HCT116 (cell line): ENCODE data around the gene C10orf88. TPM values are rescaled to one million over a fixed set of nuclear protein-coding genes. Genes with fewer than 3 reads are reported as not detected.

Experiments used
- ATAC-seq: fragments of 200-7000 bp; cut with Tn5 transposase; 2 replicates; pipeline ENCODE4 v1.9.1; 2020; ENCODE audit warnings: mild to moderate bottlenecking, moderate library complexity
- BruUV-seq: library from RNA; stranded (reverse); fragments of 400-500 nt; replicated peaks from 2 replicates; lab custom pipeline; 2021; lab: Mats Ljungman, UMichigan
- CTCF ChIA-PET: fragments of 300-600 bp; sonication (Branson Sonifier 250); formaldehyde crosslinking; loops from one replicate; lab custom pipeline; 2021; ENCODE audit warnings: antibody characterized with exemption; lab: Charles Lee
- POLR2A ChIA-PET: fragments of 300-600, 350-600 bp; sonication (Branson Sonifier 250); formaldehyde crosslinking; loops from one replicate; lab custom pipeline; 2021; ENCODE audit warnings: antibody characterized with exemption; lab: Charles Lee
- RAD21 ChIA-PET, 2 experiments: fragments of 300-600 bp; sonication (Branson Sonifier 250); formaldehyde crosslinking; loops; one replicate each; lab custom pipeline; 2023; ENCODE audit warnings: low total read pairs in 2 of 2; ENCODE audit not compliant: uncharacterized antibody in 2 of 2, unreplicated experiment in 2 of 2, low non-redundant PET in 1 of 2; lab: Charles Lee
- DNase-seq: peaks from one replicate; pipeline ENCODE4 v3.0.0-alpha.2; 2010; ENCODE audit warnings: low read depth, low spot score
- H2AFZ ChIP-seq: fragments of 200-600 bp; shearing (Covaris generic), sonication (generic); 2 replicates; pipeline ENCODE4 v1.6.1; 2017; ENCODE audit warnings: low read depth, mixed run types, mixed read lengths, antibody characterized with exemption, low read length; ENCODE audit not compliant: poor library complexity, severe bottlenecking
- H3K27ac ChIP-seq: 2 replicates; pipeline ENCODE4 v1.5.1; 2012; ENCODE audit warnings: low read depth, low read length
- H3K27me3 ChIP-seq: fragments of 200-600 bp; sonication (generic); 2 replicates; pipeline ENCODE4 v1.6.1; 2016; ENCODE audit warnings: mixed run types, low read length, mixed read lengths; ENCODE audit not compliant: insufficient read depth
- H3K36me3 ChIP-seq, 2 experiments: fragments of 200-500 bp in 1 of 2; fragments of 200-600 bp in 1 of 2; sonication (Bioruptor generic) in 1 of 2; sonication (generic) in 1 of 2; 2 replicates each; pipeline versions ENCODE4 v1.5.1 to v1.6.1; 2014 to 2016; ENCODE audit warnings: low read length in 2 of 2, inconsistent platforms in 1 of 2, mixed read lengths in 1 of 2, mixed run types in 1 of 2; ENCODE audit not compliant: insufficient read depth in 2 of 2, control insufficient read depth in 1 of 2
- H3K4me1 ChIP-seq, 2 experiments: fragments of 200-600 bp in 1 of 2; sonication (generic) in 1 of 2; 2 replicates each; pipeline versions ENCODE4 v1.5.1 to v1.6.1; 2012 to 2017; ENCODE audit warnings: low read length in 2 of 2, inconsistent platforms in 1 of 2, mild to moderate bottlenecking in 1 of 2, mixed read lengths in 1 of 2, mixed run types in 1 of 2, moderate library complexity in 1 of 2; ENCODE audit not compliant: insufficient read depth in 2 of 2, control insufficient read depth in 1 of 2
- H3K4me2 ChIP-seq: fragments of 200-600 bp; sonication (generic); 2 replicates; pipeline ENCODE4 v1.6.1; 2017; ENCODE audit warnings: mixed run types, low read length, mixed read lengths
- H3K4me3 ChIP-seq, 2 experiments: fragments of 200-600 bp in 1 of 2; sonication (generic) in 1 of 2; replicated peaks in 1 of 2; 2 replicates each; pipeline ENCODE4 v1.5.1; 2011 to 2016; ENCODE audit warnings: low read length in 2 of 2, control low read depth in 1 of 2, low read depth in 1 of 2, mild to moderate bottlenecking in 1 of 2, mixed read lengths in 1 of 2, mixed run types in 1 of 2
- H3K79me2 ChIP-seq: fragments of 200-600 bp; sonication (generic); 2 replicates; pipeline ENCODE4 v1.6.1; 2017; ENCODE audit warnings: mild to moderate bottlenecking, mixed run types, low read length, moderate library complexity, mixed read lengths; ENCODE audit not compliant: insufficient read depth
- H3K9ac ChIP-seq: fragments of 200-600 bp; sonication (generic); 2 replicates; pipeline ENCODE4 v1.6.1; 2016; ENCODE audit warnings: low read length, mixed read lengths
- H3K9me2 ChIP-seq: fragments of 200-600 bp; sonication (generic), shearing (Covaris generic); 2 replicates; pipeline ENCODE4 v1.6.1; 2017; ENCODE audit warnings: mixed run types, mild to moderate bottlenecking, moderate library complexity; ENCODE audit not compliant: insufficient read depth
- H3K9me3 ChIP-seq, 2 experiments: fragments of 200-500 bp in 1 of 2; fragments of 200-600 bp in 1 of 2; sonication (Bioruptor generic) in 1 of 2; sonication (generic) in 1 of 2; 2 replicates each; pipeline ENCODE4 v1.6.1; 2014 to 2017; ENCODE audit warnings: low read length in 2 of 2, mixed read lengths in 2 of 2, inconsistent platforms in 1 of 2, low read depth in 1 of 2, mild to moderate bottlenecking in 1 of 2, mixed run types in 1 of 2, moderate library complexity in 1 of 2; ENCODE audit not compliant: control insufficient read depth in 1 of 2, insufficient read depth in 1 of 2
- H4K20me1 ChIP-seq: fragments of 200-600 bp; sonication (generic), shearing (Covaris generic); 2 replicates; pipeline ENCODE4 v1.6.1; 2017; ENCODE audit warnings: mixed run types, mild to moderate bottlenecking, moderate library complexity; ENCODE audit not compliant: insufficient read depth
- ELF1 ChIP-seq: IDR thresholded peaks from 2 replicates; pipeline ENCODE4 v1.6.1; 2012; ENCODE audit warnings: low read depth, borderline replicate concordance
- ZFX ChIP-seq: fragments of 450-650 bp; IDR thresholded peaks from 2 replicates; pipeline ENCODE4 v1.6.1; 2017
- intact Hi-C: fragments of 100-400 bp; cut with micrococcal nuclease; formaldehyde crosslinking; loops from 2 replicates; pipeline ENCODE4 v1.10.0; 2022
- total RNA-seq: library from RNA; stranded (reverse); gene quantifications from one replicate; pipeline ENCODE4 v1.2.1, GENCODE V29; 2021; ENCODE audit not compliant: unreplicated experiment
- TF ChIP-seq, protein P1 (sequence below): IDR thresholded peaks from 2 replicates; pipeline ENCODE4 v1.6.1; 2012; ENCODE audit warnings: low read depth
- TF ChIP-seq, protein P2 (sequence below): IDR thresholded peaks from 2 replicates; pipeline ENCODE4 v1.6.1; 2012
- TF ChIP-seq, protein P3 (sequence below): IDR thresholded peaks from 2 replicates; pipeline ENCODE4 v1.6.1; 2011; ENCODE audit warnings: mild to moderate bottlenecking, low read length, moderate library complexity; ENCODE audit not compliant: insufficient replicate concordance; ENCODE audit errors: extremely low read depth

C10orf88 gene
- total RNA-seq, 1 experiment from 2014 or later: 16.2 TPM

DNA sequence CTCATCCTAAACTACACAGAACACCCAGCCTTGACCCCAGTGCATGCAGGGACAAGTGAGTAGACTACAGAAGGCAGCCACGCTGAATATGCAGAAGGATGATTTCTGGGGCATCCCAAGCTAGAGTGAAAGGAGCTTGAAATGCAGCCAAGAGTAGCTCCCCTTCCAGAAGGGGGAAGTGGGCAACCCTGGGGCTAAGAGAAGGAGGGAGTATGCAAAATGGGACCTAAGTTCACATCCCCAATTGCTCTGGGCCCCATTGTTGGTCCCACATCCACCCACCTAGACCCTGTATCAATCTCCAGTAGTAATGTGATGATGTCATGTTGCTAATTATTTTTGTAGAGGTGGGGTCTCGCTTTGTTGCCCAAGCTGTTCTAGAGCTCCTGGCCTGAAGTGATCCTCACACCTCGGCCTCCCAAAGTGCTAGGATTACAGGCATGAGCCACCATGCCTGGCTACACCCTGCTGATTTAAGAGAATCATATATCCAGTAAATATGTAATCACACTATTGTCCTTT, 20.6 kb upstream of the C10orf88 start (continued):
- TF ChIP-seq, protein P1, sequence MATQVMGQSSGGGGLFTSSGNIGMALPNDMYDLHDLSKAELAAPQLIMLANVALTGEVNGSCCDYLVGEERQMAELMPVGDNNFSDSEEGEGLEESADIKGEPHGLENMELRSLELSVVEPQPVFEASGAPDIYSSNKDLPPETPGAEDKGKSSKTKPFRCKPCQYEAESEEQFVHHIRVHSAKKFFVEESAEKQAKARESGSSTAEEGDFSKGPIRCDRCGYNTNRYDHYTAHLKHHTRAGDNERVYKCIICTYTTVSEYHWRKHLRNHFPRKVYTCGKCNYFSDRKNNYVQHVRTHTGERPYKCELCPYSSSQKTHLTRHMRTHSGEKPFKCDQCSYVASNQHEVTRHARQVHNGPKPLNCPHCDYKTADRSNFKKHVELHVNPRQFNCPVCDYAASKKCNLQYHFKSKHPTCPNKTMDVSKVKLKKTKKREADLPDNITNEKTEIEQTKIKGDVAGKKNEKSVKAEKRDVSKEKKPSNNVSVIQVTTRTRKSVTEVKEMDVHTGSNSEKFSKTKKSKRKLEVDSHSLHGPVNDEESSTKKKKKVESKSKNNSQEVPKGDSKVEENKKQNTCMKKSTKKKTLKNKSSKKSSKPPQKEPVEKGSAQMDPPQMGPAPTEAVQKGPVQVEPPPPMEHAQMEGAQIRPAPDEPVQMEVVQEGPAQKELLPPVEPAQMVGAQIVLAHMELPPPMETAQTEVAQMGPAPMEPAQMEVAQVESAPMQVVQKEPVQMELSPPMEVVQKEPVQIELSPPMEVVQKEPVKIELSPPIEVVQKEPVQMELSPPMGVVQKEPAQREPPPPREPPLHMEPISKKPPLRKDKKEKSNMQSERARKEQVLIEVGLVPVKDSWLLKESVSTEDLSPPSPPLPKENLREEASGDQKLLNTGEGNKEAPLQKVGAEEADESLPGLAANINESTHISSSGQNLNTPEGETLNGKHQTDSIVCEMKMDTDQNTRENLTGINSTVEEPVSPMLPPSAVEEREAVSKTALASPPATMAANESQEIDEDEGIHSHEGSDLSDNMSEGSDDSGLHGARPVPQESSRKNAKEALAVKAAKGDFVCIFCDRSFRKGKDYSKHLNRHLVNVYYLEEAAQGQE: no peak
- TF ChIP-seq ZFX: no peak

DNA sequence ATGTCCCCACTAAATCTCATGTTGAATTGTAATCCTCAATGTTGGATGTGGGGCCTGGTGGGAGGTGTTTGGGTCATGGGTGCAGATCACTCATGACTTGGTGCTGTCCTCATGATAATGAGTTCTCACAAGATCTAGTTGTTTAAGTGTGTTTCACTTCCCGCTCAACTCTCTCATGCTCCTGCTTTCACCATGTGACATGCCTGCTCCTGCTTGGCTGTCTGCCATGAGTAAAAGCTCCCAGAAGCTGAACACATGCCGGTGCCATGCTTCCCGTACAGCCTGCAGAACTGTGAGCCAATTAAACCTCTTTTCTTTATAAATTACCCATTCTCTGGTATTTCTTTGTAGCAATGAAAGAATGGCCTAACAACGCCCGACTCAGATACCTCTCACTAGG, 20.0 kb upstream of the C10orf88 start:
- peaks cover 3% of the 10 kb centered on the region; the same call in 1 of the 2 replicates for H3K27me3 ChIP-seq
- no peak overlapping the region for H3K27ac ChIP-seq
- H3K4me3 ChIP-seq: no peak overlapping the region
- POLR2A ChIA-PET: no interaction called here
- CTCF ChIA-PET: no interaction called here
- ATAC-seq: no peak
- H3K36me3 ChIP-seq: no peaks in the 10 kb centered on the region
- DNase-seq: no peak
- H3K79me2 ChIP-seq: no peaks in the 10 kb centered on the region
- TF ChIP-seq, protein P2, sequence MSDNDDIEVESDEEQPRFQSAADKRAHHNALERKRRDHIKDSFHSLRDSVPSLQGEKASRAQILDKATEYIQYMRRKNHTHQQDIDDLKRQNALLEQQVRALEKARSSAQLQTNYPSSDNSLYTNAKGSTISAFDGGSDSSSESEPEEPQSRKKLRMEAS: no peak
- TF ChIP-seq, protein P3, sequence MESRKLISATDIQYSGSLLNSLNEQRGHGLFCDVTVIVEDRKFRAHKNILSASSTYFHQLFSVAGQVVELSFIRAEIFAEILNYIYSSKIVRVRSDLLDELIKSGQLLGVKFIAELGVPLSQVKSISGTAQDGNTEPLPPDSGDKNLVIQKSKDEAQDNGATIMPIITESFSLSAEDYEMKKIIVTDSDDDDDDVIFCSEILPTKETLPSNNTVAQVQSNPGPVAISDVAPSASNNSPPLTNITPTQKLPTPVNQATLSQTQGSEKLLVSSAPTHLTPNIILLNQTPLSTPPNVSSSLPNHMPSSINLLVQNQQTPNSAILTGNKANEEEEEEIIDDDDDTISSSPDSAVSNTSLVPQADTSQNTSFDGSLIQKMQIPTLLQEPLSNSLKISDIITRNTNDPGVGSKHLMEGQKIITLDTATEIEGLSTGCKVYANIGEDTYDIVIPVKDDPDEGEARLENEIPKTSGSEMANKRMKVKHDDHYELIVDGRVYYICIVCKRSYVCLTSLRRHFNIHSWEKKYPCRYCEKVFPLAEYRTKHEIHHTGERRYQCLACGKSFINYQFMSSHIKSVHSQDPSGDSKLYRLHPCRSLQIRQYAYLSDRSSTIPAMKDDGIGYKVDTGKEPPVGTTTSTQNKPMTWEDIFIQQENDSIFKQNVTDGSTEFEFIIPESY: no peak
- TF ChIP-seq ZFX: no peak
- TF ChIP-seq ELF1: no peak
- intact Hi-C loops: no loop called here
- H3K9me2 ChIP-seq: no peaks in the 10 kb centered on the region
- no peak overlapping the region for H2AFZ ChIP-seq
- no peak overlapping the region for H3K9ac ChIP-seq
- no peaks in the 10 kb centered on the region for H3K9me3 ChIP-seq
- H3K4me1 ChIP-seq: no peaks in the 10 kb centered on the region
- no peaks in the 10 kb centered on the region for H4K20me1 ChIP-seq
- BruUV-seq: no TSS peak
- H3K4me2 ChIP-seq: no peak overlapping the region
- RAD21 ChIA-PET: no interaction called here
